ENCODE results near the gene PDCD1LG2. TPM values are rescaled to one million over a fixed set of nuclear protein-coding genes. Genes with fewer than 3 reads are reported as not detected.

PDCD1LG2 gene
- total and polyA plus RNA-seq, 2 experiments from 2014 or later, result not detected

DNA sequence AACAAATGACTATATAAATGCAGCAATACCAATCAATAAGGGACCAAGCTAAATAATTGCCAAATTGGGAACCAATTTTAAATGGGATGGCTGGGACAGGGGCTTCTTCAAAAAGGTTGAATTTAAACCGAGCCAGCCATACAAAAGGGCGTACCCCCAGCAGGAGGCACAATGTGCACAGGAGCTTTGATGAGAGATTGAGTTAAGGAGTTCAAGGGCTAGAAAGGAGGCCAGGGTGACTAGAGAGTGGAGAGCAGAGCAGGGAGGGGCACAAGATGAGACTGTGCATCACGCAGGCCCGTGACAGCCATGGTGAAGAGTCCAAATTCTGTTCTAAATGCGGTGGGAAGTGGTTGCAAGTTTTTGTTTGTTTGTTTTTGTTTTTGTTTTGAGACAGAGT, 23.3 kb upstream of the PDCD1LG2 start:
- no peak for DNase-seq (ENCODE audit: low spot score)
- Histone ChIP-seq H3K27me3 (ENCODE audit: insufficient read depth) (no peaks in the 10 kb centered on the region), H3K4me2 (no peak overlapping the region), H3F3A (replicated peaks; ENCODE audit: low read depth) (no peaks in the 10 kb centered on the region), H4K20me1 (replicated peaks; ENCODE audit: insufficient read depth) (no peaks in the 10 kb centered on the region), H3K9me2 (ENCODE audit: insufficient read depth) (peaks cover 7% of the 10 kb centered on the region; the same call in 1 of the 2 replicates), H3K27ac (ENCODE audit: low read depth) (no peak overlapping the region), H2AFZ (no peak overlapping the region), H3K36me3 (ENCODE audit: insufficient read depth) (no peaks in the 10 kb centered on the region), H3K4me3 (no peak overlapping the region), H3K4me1 (ENCODE audit: insufficient read depth) (peaks cover 10% of the 10 kb centered on the region), H3K79me2 (replicated peaks; ENCODE audit: insufficient read depth) (no peaks in the 10 kb centered on the region)
- Mint-ChIP-seq H3K4me1 (peaks cover 22% of the 10 kb centered on the region; the same call in 2 of the 3 replicates), H3K27me3 (ENCODE audit: insufficient read depth, low read depth, poor library complexity) (peaks cover 2% of the 10 kb centered on the region), H3K27ac (no peak overlapping the region), H3K4me3 (no peak overlapping the region), H3K9me3 (no peaks in the 10 kb centered on the region; the same call in 1 of the 3 replicates), H3K36me3 (ENCODE audit: low read depth) (no peaks in the 10 kb centered on the region)
- TF ChIP-seq EZH2 (IDR thresholded peaks at IDR 0.05; ENCODE audit: low read depth, unreplicated experiment) (no peak), ZNF331 (CRISPR knock-in tag; IDR thresholded peaks at IDR 0.05; ENCODE audit: low read depth) (no peak), POLR2AphosphoS5 (IDR thresholded peaks at IDR 0.05; ENCODE audit: low read depth) (no peak), NANOG (IDR thresholded peaks at IDR 0.05; ENCODE audit: borderline replicate concordance) (no peak), JUNB (IDR thresholded peaks at IDR 0.05; ENCODE audit: unreplicated experiment) (no peak), CREB1 (CRISPR knock-in tag; IDR thresholded peaks at IDR 0.05; ENCODE audit: low read depth) (no peak), ZNF114 (CRISPR knock-in tag; IDR thresholded peaks at IDR 0.05) (no peak), STAT1 (IDR thresholded peaks at IDR 0.05; ENCODE audit: unreplicated experiment) (no peak), EZH2phosphoT487 (IDR thresholded peaks at IDR 0.05; ENCODE audit: unreplicated experiment) (no peak)
- TF ChIP-seq, protein P1, sequence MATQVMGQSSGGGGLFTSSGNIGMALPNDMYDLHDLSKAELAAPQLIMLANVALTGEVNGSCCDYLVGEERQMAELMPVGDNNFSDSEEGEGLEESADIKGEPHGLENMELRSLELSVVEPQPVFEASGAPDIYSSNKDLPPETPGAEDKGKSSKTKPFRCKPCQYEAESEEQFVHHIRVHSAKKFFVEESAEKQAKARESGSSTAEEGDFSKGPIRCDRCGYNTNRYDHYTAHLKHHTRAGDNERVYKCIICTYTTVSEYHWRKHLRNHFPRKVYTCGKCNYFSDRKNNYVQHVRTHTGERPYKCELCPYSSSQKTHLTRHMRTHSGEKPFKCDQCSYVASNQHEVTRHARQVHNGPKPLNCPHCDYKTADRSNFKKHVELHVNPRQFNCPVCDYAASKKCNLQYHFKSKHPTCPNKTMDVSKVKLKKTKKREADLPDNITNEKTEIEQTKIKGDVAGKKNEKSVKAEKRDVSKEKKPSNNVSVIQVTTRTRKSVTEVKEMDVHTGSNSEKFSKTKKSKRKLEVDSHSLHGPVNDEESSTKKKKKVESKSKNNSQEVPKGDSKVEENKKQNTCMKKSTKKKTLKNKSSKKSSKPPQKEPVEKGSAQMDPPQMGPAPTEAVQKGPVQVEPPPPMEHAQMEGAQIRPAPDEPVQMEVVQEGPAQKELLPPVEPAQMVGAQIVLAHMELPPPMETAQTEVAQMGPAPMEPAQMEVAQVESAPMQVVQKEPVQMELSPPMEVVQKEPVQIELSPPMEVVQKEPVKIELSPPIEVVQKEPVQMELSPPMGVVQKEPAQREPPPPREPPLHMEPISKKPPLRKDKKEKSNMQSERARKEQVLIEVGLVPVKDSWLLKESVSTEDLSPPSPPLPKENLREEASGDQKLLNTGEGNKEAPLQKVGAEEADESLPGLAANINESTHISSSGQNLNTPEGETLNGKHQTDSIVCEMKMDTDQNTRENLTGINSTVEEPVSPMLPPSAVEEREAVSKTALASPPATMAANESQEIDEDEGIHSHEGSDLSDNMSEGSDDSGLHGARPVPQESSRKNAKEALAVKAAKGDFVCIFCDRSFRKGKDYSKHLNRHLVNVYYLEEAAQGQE (IDR thresholded peaks at IDR 0.05; ENCODE audit: unreplicated experiment), result no peak
- TF ChIP-seq, protein P2, sequence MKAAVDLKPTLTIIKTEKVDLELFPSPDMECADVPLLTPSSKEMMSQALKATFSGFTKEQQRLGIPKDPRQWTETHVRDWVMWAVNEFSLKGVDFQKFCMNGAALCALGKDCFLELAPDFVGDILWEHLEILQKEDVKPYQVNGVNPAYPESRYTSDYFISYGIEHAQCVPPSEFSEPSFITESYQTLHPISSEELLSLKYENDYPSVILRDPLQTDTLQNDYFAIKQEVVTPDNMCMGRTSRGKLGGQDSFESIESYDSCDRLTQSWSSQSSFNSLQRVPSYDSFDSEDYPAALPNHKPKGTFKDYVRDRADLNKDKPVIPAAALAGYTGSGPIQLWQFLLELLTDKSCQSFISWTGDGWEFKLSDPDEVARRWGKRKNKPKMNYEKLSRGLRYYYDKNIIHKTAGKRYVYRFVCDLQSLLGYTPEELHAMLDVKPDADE (IDR thresholded peaks at IDR 0.05), result no peak
- TF ChIP-seq, protein P3, sequence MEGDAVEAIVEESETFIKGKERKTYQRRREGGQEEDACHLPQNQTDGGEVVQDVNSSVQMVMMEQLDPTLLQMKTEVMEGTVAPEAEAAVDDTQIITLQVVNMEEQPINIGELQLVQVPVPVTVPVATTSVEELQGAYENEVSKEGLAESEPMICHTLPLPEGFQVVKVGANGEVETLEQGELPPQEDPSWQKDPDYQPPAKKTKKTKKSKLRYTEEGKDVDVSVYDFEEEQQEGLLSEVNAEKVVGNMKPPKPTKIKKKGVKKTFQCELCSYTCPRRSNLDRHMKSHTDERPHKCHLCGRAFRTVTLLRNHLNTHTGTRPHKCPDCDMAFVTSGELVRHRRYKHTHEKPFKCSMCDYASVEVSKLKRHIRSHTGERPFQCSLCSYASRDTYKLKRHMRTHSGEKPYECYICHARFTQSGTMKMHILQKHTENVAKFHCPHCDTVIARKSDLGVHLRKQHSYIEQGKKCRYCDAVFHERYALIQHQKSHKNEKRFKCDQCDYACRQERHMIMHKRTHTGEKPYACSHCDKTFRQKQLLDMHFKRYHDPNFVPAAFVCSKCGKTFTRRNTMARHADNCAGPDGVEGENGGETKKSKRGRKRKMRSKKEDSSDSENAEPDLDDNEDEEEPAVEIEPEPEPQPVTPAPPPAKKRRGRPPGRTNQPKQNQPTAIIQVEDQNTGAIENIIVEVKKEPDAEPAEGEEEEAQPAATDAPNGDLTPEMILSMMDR (conservative IDR thresholded peaks at IDR 0.05; ENCODE audit: low read depth in 2 of 2), result no peak; a peak in 1 of 4 replicates
- TF ChIP-seq, protein P4, sequence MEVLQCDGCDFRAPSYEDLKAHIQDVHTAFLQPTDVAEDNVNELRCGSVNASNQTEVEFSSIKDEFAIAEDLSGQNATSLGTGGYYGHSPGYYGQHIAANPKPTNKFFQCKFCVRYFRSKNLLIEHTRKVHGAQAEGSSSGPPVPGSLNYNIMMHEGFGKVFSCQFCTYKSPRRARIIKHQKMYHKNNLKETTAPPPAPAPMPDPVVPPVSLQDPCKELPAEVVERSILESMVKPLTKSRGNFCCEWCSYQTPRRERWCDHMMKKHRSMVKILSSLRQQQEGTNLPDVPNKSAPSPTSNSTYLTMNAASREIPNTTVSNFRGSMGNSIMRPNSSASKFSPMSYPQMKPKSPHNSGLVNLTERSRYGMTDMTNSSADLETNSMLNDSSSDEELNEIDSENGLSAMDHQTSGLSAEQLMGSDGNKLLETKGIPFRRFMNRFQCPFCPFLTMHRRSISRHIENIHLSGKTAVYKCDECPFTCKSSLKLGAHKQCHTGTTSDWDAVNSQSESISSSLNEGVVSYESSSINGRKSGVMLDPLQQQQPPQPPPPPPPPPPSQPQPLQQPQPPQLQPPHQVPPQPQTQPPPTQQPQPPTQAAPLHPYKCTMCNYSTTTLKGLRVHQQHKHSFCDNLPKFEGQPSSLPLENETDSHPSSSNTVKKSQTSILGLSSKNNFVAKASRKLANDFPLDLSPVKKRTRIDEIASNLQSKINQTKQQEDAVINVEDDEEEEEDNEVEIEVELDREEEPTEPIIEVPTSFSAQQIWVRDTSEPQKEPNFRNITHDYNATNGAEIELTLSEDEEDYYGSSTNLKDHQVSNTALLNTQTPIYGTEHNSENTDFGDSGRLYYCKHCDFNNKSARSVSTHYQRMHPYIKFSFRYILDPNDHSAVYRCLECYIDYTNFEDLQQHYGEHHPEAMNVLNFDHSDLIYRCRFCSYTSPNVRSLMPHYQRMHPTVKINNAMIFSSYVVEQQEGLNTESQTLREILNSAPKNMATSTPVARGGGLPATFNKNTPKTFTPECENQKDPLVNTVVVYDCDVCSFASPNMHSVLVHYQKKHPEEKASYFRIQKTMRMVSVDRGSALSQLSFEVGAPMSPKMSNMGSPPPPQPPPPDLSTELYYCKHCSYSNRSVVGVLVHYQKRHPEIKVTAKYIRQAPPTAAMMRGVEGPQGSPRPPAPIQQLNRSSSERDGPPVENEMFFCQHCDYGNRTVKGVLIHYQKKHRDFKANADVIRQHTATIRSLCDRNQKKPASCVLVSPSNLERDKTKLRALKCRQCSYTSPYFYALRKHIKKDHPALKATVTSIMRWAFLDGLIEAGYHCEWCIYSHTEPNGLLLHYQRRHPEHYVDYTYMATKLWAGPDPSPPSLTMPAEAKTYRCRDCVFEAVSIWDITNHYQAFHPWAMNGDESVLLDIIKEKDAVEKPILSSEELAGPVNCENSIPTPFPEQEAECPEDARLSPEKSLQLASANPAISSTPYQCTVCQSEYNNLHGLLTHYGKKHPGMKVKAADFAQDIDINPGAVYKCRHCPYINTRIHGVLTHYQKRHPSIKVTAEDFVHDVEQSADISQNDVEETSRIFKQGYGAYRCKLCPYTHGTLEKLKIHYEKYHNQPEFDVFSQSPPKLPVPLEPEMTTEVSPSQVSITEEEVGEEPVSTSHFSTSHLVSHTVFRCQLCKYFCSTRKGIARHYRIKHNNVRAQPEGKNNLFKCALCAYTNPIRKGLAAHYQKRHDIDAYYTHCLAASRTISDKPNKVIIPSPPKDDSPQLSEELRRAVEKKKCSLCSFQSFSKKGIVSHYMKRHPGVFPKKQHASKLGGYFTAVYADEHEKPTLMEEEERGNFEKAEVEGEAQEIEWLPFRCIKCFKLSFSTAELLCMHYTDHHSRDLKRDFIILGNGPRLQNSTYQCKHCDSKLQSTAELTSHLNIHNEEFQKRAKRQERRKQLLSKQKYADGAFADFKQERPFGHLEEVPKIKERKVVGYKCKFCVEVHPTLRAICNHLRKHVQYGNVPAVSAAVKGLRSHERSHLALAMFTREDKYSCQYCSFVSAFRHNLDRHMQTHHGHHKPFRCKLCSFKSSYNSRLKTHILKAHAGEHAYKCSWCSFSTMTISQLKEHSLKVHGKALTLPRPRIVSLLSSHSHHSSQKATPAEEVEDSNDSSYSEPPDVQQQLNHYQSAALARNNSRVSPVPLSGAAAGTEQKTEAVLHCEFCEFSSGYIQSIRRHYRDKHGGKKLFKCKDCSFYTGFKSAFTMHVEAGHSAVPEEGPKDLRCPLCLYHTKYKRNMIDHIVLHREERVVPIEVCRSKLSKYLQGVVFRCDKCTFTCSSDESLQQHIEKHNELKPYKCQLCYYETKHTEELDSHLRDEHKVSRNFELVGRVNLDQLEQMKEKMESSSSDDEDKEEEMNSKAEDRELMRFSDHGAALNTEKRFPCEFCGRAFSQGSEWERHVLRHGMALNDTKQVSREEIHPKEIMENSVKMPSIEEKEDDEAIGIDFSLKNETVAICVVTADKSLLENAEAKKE (CRISPR knock-in tag; IDR thresholded peaks at IDR 0.05), result no peak
- no peak for ATAC-seq

All from GM23338 (cell line).